Fibroblast of lung (primary cell): ENCODE data around the gene NLGN1.

Experiments used
- EZH2 ChIP-seq: IDR thresholded peaks from 2 replicates; pipeline ENCODE4 v1.5.1; 2012; ENCODE audit warnings: low read length, control low read depth, mild to moderate bottlenecking; ENCODE audit errors: missing control alignments
- TF ChIP-seq, protein P1 (sequence below), 2 donors: IDR thresholded peaks in 1 of 2; conservative IDR thresholded peaks in 1 of 2; 1 replicate in 1 of 2; 2 replicates in 1 of 2; pipeline ENCODE4 v1.5.1; 2011 to 2012; ENCODE audit warnings: low read length in 2 of 2, control low read depth in 1 of 2, inconsistent platforms in 1 of 2, low read depth in 1 of 2, mild to moderate bottlenecking in 1 of 2

DNA sequence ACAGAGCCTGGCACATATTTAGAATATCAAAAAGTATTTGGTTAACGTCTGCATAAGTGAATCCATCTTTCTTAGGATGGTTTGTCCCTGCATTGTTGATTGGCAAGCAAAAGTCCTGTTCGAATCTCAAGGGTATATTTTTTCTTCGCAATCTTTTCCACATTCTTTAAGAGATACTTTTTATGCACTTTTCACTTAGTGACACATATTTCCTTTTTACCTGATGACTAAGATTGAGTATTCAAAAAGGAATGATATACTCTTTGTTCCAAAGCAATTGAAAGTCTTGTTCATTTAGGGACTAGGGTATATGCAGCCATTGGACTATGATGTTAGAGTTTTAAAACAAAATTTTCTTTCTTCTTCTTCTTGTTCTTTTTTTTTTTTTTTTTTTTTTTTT is 349.9 kb downstream of the NLGN1 start:
- TF ChIP-seq, protein P1, sequence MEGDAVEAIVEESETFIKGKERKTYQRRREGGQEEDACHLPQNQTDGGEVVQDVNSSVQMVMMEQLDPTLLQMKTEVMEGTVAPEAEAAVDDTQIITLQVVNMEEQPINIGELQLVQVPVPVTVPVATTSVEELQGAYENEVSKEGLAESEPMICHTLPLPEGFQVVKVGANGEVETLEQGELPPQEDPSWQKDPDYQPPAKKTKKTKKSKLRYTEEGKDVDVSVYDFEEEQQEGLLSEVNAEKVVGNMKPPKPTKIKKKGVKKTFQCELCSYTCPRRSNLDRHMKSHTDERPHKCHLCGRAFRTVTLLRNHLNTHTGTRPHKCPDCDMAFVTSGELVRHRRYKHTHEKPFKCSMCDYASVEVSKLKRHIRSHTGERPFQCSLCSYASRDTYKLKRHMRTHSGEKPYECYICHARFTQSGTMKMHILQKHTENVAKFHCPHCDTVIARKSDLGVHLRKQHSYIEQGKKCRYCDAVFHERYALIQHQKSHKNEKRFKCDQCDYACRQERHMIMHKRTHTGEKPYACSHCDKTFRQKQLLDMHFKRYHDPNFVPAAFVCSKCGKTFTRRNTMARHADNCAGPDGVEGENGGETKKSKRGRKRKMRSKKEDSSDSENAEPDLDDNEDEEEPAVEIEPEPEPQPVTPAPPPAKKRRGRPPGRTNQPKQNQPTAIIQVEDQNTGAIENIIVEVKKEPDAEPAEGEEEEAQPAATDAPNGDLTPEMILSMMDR (conservative IDR thresholded peaks at IDR 0.05 in 1 of 2, IDR thresholded peaks at IDR 0.05 in 1 of 2; ENCODE audit: low read depth in 1 of 2, low read length in 2 of 2), result no peak
- no peak for TF ChIP-seq EZH2
